GM19023 (cell line): ENCODE results near the gene CRYL1.
A peak's percentile ranks its signal among the peaks of the same experiment; 100 is the strongest.

ENCODE experiments used
- ATAC-seq: cut with Tn5 transposase; IDR thresholded peaks from one replicate; pipeline ENCODE4 v1.9.1; 2021; ENCODE audit warnings: mild to moderate bottlenecking, moderate library complexity; ENCODE audit not compliant: unreplicated experiment

CRYL1 gene

GRCh38 chr13:20495087-20496023 is 30.3 kb downstream of the CRYL1 start:
- no peak for ATAC-seq

GRCh38 chr13:20494656-20495055 is 31.0 kb downstream of the CRYL1 start:
- ATAC-seq: no peak

DNA sequence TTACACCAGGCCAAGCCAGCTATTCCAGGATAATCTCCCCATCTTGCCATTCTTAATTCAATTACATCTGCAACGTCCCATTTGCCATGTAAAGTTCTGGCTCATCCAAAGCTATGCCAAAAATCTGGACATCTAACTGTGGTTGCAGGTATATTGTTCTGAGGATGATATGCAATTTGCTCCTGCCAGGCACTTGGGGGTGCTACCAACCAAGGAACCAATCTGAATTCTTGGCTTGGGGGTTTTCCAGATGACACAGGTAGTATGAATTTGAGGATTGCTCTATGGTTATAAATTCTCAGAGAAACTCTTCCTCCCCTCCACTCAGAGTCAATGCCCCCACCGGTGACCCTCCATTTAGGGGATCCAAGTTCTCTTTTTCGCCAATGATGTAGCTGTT is 33.0 kb downstream of the CRYL1 start:
- ATAC-seq: no peak

- no peak for ATAC-seq
These were observed 33.7 kb downstream of the CRYL1 start for GRCh38 chr13:20491926-20492435.

GRCh38 chr13:20489185-20489820 is 36.4 kb downstream of the CRYL1 start:
- no peak for ATAC-seq

- ATAC-seq: no peak
These were observed 37.7 kb downstream of the CRYL1 start for GRCh38 chr13:20487927-20488326.

- ATAC-seq: no peak
These were observed 42.9 kb downstream of the CRYL1 start for GRCh38 chr13:20482787-20483186.

DNA sequence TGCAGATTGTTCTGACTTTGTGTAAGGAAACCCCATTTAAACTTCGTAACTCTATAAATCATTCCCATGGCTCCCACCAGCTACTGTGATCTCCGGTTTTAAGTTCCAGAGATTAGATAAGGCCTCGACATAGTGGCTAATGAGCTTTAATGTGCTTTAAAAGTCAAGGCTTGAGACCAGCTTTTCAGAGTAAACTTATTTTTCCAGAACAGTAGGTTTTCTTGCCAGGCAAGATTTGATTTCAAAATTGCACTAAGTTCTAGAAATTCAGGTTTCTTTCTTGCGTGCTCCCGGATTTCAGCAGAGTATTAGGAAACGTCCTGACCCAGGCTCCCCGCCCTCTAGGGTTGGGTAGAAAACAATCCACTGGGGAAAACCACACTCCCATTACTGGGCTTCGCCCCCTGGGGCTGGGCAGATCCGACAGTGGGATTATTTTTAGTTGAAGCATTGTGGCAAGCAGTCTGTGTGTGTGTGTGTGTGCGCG is 43.3 kb downstream of the CRYL1 start:
- no peak for ATAC-seq

GRCh38 chr13:20477394-20477793 is 48.3 kb downstream of the CRYL1 start:
- ATAC-seq: no peak

DNA sequence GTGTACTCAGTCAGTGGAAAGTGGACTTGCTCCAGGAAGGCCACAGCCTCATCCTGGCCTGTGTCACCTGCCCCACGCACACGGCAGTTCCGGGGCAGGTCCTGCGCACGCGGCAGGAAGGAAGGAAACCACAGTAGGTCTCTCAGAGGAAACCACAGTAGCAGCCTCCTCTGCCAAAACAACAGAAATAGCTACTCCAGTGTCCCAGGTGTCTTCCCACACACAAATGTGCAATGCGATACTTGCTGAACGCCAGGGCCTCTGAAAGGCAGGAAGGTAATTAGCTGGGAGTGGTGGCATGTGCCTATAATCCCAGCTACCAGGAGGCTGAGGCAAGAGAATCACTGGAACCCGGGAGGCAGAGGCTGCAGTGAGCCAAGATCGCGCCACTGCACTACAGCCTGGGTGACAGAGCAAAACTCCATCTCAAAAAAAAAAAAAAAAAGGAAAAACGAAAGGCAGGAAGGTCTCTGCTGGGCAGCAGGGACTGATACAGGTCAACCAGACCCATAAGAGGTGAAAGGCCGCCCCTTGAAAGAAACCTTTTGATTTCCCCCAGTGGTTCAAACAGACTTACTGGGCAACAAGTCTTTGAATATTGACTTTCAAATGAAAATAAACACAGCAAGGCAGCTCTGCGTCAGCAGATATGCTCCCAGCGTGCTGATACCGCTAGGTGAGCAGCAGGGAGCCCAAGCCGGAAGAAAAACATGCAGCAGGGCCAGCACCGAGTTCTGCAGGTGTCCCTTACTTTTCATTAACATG is 49.5 kb downstream of the CRYL1 start:
- peak; percentile 96 for ATAC-seq

- no peak for ATAC-seq
These were observed 51.1 kb downstream of the CRYL1 start for GRCh38 chr13:20474515-20474914.

DNA sequence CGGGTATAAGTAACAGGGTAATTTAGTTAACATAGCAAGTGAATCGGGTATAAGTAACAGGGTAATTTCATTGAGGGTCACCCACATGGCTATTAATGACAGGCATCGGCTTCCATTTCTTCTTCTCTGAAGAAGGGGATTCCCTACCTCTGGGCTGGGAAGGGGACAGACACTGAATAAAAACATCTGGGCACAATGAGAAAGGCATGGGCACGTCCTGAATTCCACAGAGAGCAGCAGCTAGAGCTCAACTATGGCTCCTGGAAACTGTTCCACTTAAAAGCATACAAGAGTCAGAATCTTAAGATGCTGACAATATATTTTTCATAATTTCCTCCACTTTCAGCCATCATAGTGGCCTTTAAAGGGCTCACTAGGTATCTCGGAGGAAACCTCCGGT is 51.8 kb downstream of the CRYL1 start:
- ATAC-seq: no peak

GRCh38 chr13:20473139-20473538 is 52.5 kb downstream of the CRYL1 start:
- ATAC-seq: no peak

GRCh38 chr13:20472531-20472930 is 53.1 kb downstream of the CRYL1 start:
- no peak for ATAC-seq

DNA sequence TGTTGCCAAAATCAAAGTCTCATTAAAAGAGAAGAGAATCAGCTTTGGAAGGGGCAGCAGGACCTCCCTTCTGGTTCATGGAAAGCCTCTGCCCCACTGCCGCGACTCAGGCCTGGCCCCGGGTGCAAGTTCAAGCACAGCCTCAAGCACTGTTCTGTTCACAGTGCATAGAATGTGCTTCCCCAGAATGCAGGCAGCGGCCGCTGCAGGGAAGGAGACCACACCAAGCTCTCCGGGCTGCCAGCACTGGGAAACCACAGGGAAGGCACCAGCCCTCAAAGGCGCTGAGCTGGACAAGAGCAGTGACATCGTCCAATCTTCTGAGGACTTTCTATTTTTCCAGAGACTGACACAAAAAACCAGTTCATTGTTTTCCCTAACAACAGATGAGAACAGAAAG is 55.5 kb downstream of the CRYL1 start:
- ATAC-seq: no peak

DNA sequence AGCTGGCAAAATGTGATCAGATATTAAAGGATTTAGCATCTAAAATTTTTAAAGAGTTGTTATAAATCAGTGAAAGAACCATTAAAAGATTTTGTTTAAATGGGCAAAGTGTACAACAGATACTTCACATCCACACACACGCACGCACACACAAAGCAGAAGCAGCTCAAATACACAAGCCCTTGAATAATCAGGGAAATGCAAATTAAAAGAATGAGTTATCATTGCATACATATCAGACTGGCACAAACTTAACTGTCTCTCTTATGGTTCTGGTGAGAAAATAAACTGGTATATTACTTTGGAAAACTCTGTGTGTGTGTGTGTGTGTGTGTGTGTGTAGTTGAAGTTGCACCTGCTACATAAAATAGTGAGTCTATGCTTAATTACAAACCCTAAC is 59.3 kb downstream of the CRYL1 start:
- ATAC-seq: no peak

DNA sequence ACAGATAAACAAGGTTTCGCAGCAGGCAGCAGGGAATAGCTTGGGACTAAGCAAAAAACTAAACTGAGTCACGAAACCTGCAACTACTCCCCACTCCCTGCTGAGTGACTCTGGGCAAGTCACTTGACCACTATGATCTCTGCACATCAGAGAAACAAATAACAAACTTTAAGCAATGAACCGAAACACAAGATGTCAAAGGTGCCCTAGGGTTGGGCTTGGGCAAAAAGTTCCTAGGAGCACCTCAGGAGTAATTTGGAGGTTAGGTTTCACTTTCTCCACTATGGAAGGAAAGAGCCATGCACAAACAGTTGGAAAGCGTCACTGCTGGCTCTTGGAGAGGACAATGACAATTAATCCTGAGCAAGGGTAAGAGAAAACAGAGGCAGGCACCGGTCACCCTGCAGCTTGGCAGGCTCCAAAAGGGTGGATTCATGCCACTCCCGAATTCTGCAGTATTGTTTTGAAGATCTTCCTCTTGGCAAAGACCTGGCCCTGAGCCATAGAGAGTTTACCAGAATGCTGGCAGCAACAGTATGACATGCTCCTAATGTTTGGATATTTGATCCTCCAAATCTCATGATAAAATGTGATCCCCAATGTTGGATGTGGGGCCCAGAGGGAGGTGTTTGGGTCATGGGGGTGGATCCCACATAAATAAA is 60.3 kb downstream of the CRYL1 start:
- no peak for ATAC-seq

GRCh38 chr13:20462921-20463320 is 62.7 kb downstream of the CRYL1 start:
- ATAC-seq: no peak

GRCh38 chr13:20462533-20462915 is 63.1 kb downstream of the CRYL1 start:
- ATAC-seq: no peak

DNA sequence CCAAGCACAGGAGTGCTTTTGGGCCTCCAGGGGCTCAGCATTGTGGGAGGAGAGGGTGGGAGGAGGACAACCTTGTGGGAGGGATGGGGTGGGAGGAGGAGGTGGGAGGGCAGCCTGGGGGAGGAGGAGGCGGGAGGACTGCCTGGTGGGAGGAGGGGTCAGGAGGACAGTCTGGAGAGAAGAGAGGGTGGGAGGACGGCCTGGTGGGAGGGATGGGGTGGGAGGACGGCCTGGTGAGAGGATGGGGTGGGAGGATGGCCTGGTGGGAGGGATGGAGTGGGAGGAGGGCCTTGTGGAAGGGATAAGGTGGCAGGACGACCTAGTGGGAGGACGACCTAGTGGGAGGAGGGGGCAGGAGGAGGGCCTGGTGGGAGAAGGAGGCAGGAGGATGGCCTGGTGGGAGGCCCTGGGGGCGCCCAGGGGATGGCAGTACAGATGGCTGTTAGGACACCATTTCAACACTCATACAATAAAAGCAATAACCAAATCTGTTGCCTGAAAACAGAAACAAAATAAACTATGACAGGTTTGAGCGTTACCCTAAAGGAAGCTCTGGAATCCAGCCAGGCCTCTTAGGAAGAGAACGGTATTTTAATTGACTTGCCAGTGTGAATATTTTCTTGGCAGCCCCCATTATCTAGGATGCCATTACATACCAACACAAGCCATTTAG is 63.7 kb downstream of the CRYL1 start:
- no peak for ATAC-seq
